PFSK-1 (cell line): ENCODE results near the gene RAB40A.

Source experiments
- POLR2AphosphoS5 ChIP-seq: IDR thresholded peaks from 2 replicates; pipeline ENCODE4 v1.6.1; 2012; ENCODE audit warnings: low read depth, mild to moderate bottlenecking, control low read depth, low read length, moderate library complexity
- REST ChIP-seq, 2 experiments: IDR thresholded peaks; 2 replicates each; pipeline versions ENCODE4 v1.6.1 to v1.8.0; 2011 to 2012; ENCODE audit warnings: low read depth in 2 of 2, low read length in 2 of 2, control low read depth in 1 of 2, inconsistent platforms in 1 of 2, mild to moderate bottlenecking in 1 of 2, moderate library complexity in 1 of 2; ENCODE audit not compliant: insufficient read depth in 1 of 2
- TAF1 ChIP-seq: IDR thresholded peaks from 2 replicates; pipeline ENCODE4 v1.6.1; 2012; ENCODE audit warnings: low read length, control low read depth, borderline replicate concordance; ENCODE audit not compliant: insufficient read depth

GRCh38 chrX:103480526-103480925, 38.8 kb downstream of the RAB40A start:
- no peak for TF ChIP-seq TAF1
- no peak for TF ChIP-seq POLR2AphosphoS5
- no peak for TF ChIP-seq REST (IDR thresholded peaks at IDR 0.05; ENCODE audit: insufficient read depth in 1 of 2, low read depth in 2 of 2, low read length in 2 of 2)
